Neural progenitor cell (in vitro differentiated cells): ENCODE measurements around the gene RPS6KA2. TPM values are rescaled to one million over a fixed set of nuclear protein-coding genes. Genes with fewer than 3 reads are reported as not detected.
A peak's percentile ranks its signal among the peaks of the same experiment; 100 is the strongest.

Experiments
- DNase-seq: peaks from one replicate; pipeline ENCODE4 v3.0.0-alpha.2; 2016; ENCODE audit warnings: low spot score
- H2AFZ ChIP-seq: fragments of 200-600 bp; sonication (generic); replicated peaks from 2 replicates; pipeline ENCODE4 v1.6.1; 2016; ENCODE audit warnings: antibody characterized with exemption
- H3F3A ChIP-seq: fragments of 200-600 bp; sonication (generic); 2 replicates; pipeline ENCODE4 v1.6.1; 2016; ENCODE audit warnings: antibody characterized with exemption, low read depth
- H3K27ac ChIP-seq: fragments of 200-600 bp; sonication (generic); 2 replicates; pipeline ENCODE4 v1.5.1; 2016; ENCODE audit warnings: mild to moderate bottlenecking
- H3K27me3 ChIP-seq: fragments of 200-600 bp; sonication (generic); 2 replicates; pipeline ENCODE4 v1.6.1; 2016; ENCODE audit warnings: mild to moderate bottlenecking, moderate library complexity
- H3K36me3 ChIP-seq: fragments of 200-600 bp; sonication (generic); 2 replicates; pipeline ENCODE4 v1.5.1; 2016
- H3K4me1 ChIP-seq: fragments of 200-600 bp; sonication (generic); 2 replicates; pipeline ENCODE4 v1.6.1; 2016; ENCODE audit warnings: mixed run types
- H3K4me2 ChIP-seq: fragments of 200-600 bp; sonication (generic); 2 replicates; pipeline ENCODE4 v1.6.1; 2016
- H3K4me3 ChIP-seq: fragments of 200-600 bp; sonication (generic); 2 replicates; pipeline ENCODE4 v1.5.1; 2016
- H3K79me2 ChIP-seq: fragments of 200-600 bp; sonication (generic); 2 replicates; pipeline ENCODE4 v1.6.1; 2016; ENCODE audit warnings: low read depth
- H3K9ac ChIP-seq: fragments of 200-600 bp; sonication (generic); 2 replicates; pipeline ENCODE4 v1.6.1; 2016
- H3K9me3 ChIP-seq: fragments of 200-600 bp; sonication (generic); 2 replicates; pipeline ENCODE4 v1.5.1; 2016; ENCODE audit warnings: low read depth
- H4K20me1 ChIP-seq: fragments of 200-600 bp; sonication (generic); 2 replicates; pipeline ENCODE4 v1.6.1; 2016; ENCODE audit warnings: low read depth
- H3K27ac Mint-ChIP-seq: 3 replicates; pipeline ENCODE4 v1.8.0; 2021; ENCODE audit warnings: mixed read lengths
- H3K27me3 Mint-ChIP-seq: 2 replicates; pipeline ENCODE4 v1.8.0; 2022; ENCODE audit warnings: low read depth, mild to moderate bottlenecking, inconsistent platforms, moderate library complexity, mixed read lengths; ENCODE audit not compliant: insufficient read depth
- H3K36me3 Mint-ChIP-seq: 3 replicates; pipeline ENCODE4 v1.8.0; 2021; ENCODE audit warnings: mixed read lengths
- H3K4me1 Mint-ChIP-seq: 3 replicates; pipeline ENCODE4 v1.8.0; 2021; ENCODE audit warnings: mixed read lengths
- H3K4me3 Mint-ChIP-seq: 3 replicates; pipeline ENCODE4 v1.8.0; 2021; ENCODE audit warnings: mild to moderate bottlenecking, moderate library complexity, mixed read lengths
- H3K9me3 Mint-ChIP-seq: 3 replicates; pipeline ENCODE4 v1.8.0; 2020; ENCODE audit warnings: mixed read lengths
- EZH2 ChIP-seq: fragments of 200-600 bp; sonication (generic); IDR thresholded peaks from 2 replicates; pipeline ENCODE4 v1.6.1; 2017; ENCODE audit warnings: antibody characterized with exemption, mild to moderate bottlenecking, moderate library complexity
- EZH2phosphoT487 ChIP-seq: fragments of 200-600 bp; sonication (generic); IDR thresholded peaks from 2 replicates; pipeline ENCODE4 v1.6.1; 2017; ENCODE audit warnings: antibody characterized with exemption
- total RNA-seq: library from RNA; depleted of rRNA; stranded (reverse); fragments of >200 nt; gene quantifications from 2 replicates; pipeline ENCODE4 v1.2.3, GENCODE V29; 2015; ENCODE audit warnings: low replicate concordance
- TF ChIP-seq, protein P1 (sequence below): fragments of 200-600 bp; sonication (generic); IDR thresholded peaks from 2 replicates; pipeline ENCODE4 v1.5.1; 2017; ENCODE audit warnings: antibody characterized with exemption, mild to moderate bottlenecking

RPS6KA2 gene
- total RNA-seq, 1 donor from 2014 or later: 8.2 TPM

DNA sequence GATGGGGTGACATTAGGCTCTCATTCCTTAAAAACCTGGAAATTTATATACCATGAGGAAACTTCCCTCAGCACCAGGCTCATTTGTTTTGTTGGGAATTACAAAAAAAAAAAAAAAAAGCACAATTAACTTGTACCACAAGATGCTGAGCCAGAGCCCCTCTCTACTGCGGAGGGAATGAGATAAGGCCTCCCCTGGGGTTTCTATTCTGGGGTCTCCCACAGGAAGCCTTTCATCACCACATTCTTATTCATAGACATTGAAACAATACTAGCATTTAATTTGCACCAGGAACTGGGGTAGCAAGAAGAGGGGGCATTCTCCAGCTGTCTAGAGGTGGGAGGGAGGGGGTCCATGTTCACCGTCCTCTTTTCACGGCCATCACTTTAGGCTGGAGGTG is 23.0 kb upstream of the RPS6KA2 start:
- H3K27me3 Mint-ChIP-seq: peaks cover 2% of the 10 kb centered on the region
- no peak overlapping the region for H3K4me3 Mint-ChIP-seq
- H2AFZ ChIP-seq: no peak overlapping the region
- no peaks in the 10 kb centered on the region for H3K36me3 Mint-ChIP-seq
- DNase-seq: peak; percentile 40
- no peaks in the 10 kb centered on the region for H3K9me3 ChIP-seq
- no peak overlapping the region for H3K4me3 ChIP-seq
- TF ChIP-seq, protein P1, sequence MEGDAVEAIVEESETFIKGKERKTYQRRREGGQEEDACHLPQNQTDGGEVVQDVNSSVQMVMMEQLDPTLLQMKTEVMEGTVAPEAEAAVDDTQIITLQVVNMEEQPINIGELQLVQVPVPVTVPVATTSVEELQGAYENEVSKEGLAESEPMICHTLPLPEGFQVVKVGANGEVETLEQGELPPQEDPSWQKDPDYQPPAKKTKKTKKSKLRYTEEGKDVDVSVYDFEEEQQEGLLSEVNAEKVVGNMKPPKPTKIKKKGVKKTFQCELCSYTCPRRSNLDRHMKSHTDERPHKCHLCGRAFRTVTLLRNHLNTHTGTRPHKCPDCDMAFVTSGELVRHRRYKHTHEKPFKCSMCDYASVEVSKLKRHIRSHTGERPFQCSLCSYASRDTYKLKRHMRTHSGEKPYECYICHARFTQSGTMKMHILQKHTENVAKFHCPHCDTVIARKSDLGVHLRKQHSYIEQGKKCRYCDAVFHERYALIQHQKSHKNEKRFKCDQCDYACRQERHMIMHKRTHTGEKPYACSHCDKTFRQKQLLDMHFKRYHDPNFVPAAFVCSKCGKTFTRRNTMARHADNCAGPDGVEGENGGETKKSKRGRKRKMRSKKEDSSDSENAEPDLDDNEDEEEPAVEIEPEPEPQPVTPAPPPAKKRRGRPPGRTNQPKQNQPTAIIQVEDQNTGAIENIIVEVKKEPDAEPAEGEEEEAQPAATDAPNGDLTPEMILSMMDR: no peak
- TF ChIP-seq EZH2phosphoT487: no peak
- no peak for TF ChIP-seq EZH2
- no peak overlapping the region for H3K27ac Mint-ChIP-seq
- no peak overlapping the region for H3K27ac ChIP-seq
- H3K36me3 ChIP-seq: no peaks in the 10 kb centered on the region
- no peaks in the 10 kb centered on the region for H3K9me3 Mint-ChIP-seq
- peak overlapping the region; percentile 62 for H3K4me2 ChIP-seq
- no peak overlapping the region for H3K9ac ChIP-seq
- peaks cover 35% of the 10 kb centered on the region for H3F3A ChIP-seq
- peaks cover 16% of the 10 kb centered on the region for H3K4me1 ChIP-seq
- peaks cover 8% of the 10 kb centered on the region for H3K27me3 ChIP-seq
- H3K79me2 ChIP-seq: no peaks in the 10 kb centered on the region
- H3K4me1 Mint-ChIP-seq: peaks cover 14% of the 10 kb centered on the region
- no peaks in the 10 kb centered on the region for H4K20me1 ChIP-seq

DNA sequence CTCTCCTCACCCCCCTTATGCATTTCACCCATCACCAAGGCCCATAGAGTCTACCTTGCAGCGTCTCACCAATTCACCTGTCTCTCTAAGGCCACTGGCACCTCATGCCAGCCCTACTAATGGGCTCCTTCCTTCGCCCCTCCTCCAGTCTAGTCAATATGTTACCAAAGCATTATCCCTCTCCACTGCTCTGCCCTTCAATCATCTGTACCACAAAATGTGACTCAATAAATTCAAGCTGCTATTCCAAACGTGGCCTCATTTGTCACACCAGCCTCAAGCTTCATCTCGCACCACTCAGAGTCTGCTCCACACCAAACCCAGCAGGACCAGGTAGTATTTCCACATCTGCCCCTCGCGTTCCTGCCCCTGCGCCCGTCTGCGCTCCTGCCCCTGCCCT is 21.8 kb upstream of the RPS6KA2 start:
- Histone ChIP-seq H3K4me1 (peaks cover 16% of the 10 kb centered on the region), H4K20me1 (no peaks in the 10 kb centered on the region), H3F3A (peaks cover 35% of the 10 kb centered on the region), H3K4me3 (no peak overlapping the region), H3K79me2 (no peaks in the 10 kb centered on the region), H3K27ac (no peak overlapping the region), H3K27me3 (no peaks in the 10 kb centered on the region), H3K4me2 (no peak overlapping the region), H3K9ac (no peak overlapping the region), H3K36me3 (no peaks in the 10 kb centered on the region), H3K9me3 (no peaks in the 10 kb centered on the region), H2AFZ (no peak overlapping the region)
- no peaks in the 10 kb centered on the region for H3K9me3 Mint-ChIP-seq
- no peak overlapping the region for H3K27ac Mint-ChIP-seq
- DNase-seq: no peak
- peaks cover 2% of the 10 kb centered on the region for H3K27me3 Mint-ChIP-seq
- no peaks in the 10 kb centered on the region for H3K36me3 Mint-ChIP-seq
- H3K4me1 Mint-ChIP-seq: peaks cover 14% of the 10 kb centered on the region
- no peak overlapping the region for H3K4me3 Mint-ChIP-seq
- TF ChIP-seq EZH2: no peak
- TF ChIP-seq, protein P1: no peak
- TF ChIP-seq EZH2phosphoT487: no peak

DNA sequence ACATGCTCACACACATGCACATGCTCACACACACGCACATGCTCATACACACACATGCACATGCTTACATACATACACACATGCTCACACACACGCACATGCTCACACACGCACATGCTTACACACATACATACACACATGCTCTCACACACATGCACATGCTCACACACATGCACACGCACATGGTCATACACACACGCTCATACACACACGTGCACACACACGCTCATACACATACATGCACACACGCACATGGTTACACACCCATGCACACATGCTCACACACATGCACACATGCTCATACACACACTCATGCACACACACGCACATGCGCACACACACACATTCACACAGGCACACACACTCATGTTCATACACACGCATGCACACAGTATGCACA is 20.8 kb upstream of the RPS6KA2 start:
- Histone ChIP-seq H3K79me2 (no peaks in the 10 kb centered on the region), H3K9ac (no peak overlapping the region), H4K20me1 (no peaks in the 10 kb centered on the region), H3K4me1 (peaks cover 16% of the 10 kb centered on the region), H3K4me3 (no peak overlapping the region), H3F3A (peaks cover 35% of the 10 kb centered on the region), H3K36me3 (no peaks in the 10 kb centered on the region), H2AFZ (no peak overlapping the region), H3K4me2 (no peak overlapping the region), H3K27ac (no peak overlapping the region), H3K27me3 (no peaks in the 10 kb centered on the region), H3K9me3 (no peaks in the 10 kb centered on the region)
- Mint-ChIP-seq H3K27ac (no peak overlapping the region), H3K9me3 (no peaks in the 10 kb centered on the region), H3K36me3 (no peaks in the 10 kb centered on the region), H3K27me3 (peaks cover 2% of the 10 kb centered on the region), H3K4me3 (no peak overlapping the region), H3K4me1 (peaks cover 14% of the 10 kb centered on the region)
- DNase-seq: no peak
- TF ChIP-seq EZH2phosphoT487 (no peak), EZH2 (no peak)
- TF ChIP-seq, protein P1: no peak
